Measurements from ENCODE around the gene DRC7.
"Not testable (repeated sequence)": the region's sequence is repeated elsewhere in the genome, so short reads cannot be mapped to it uniquely, and the experiment has no call there.

Gene DRC7

GRCh38 chr16:57660715-57661463, 33.7 kb upstream of the DRC7 start:
- DNase-seq (ENCODE audit: low read depth in 1 of 2, low spot score in 1 of 2): no peak

GRCh38 chr16:57661510-57661909, 33.1 kb upstream of the DRC7 start:
- no peak for DNase-seq (ENCODE audit: low read depth in 1 of 2, low spot score in 1 of 2)

DNA sequence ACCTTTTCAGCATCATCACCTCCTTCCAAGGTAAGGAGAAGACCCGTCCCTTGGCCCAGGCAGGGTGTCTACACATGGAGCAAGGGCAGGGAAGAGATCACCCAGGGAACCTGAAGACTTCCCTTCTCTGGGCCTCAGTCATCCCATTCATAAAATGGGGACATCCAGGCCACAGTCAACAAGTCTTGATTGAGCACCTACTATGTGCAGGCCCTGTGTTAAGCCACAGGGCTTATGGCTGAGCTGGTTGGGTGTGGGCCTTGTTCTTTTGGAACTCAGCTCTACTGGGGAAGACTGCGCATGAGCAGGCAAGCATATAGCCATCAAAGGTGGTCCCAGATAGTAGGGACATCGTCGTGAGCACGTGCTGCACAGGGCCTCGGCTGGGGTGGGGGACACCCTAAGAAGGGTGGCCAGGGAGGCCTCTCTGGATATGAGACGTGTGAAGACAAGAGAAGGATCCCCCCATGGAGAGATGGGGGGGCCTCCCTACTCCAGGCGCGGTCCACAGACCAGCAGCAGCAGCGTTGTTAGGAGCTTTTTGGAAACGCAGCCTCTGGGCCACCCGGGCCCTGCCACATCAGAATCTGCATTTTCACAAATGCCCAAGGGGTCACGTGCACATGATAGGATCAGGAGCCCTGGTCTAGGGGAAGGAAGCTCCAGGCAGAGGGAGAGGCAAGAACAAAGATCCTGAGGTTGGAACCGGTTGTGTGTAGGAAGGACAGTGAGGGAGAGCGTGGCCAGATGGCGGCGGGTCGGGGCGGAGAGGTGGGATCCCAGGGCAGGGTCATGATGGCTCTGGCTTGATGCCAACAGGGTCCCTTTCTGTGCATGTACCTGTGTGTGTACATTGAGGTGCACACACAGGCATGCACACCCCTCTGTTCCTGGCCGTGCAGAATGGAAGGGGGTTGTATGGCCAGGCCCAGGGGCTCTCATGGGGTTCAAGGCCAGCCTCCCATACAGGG, 32.4 kb upstream of the DRC7 start:
- DNase-seq (ENCODE audit: low read depth in 1 of 2, low spot score in 1 of 2): no peak

GRCh38 chr16:57663436-57663835, 31.2 kb upstream of the DRC7 start:
- no peak for DNase-seq (ENCODE audit: low read depth in 1 of 2, low spot score in 1 of 2)

DNA sequence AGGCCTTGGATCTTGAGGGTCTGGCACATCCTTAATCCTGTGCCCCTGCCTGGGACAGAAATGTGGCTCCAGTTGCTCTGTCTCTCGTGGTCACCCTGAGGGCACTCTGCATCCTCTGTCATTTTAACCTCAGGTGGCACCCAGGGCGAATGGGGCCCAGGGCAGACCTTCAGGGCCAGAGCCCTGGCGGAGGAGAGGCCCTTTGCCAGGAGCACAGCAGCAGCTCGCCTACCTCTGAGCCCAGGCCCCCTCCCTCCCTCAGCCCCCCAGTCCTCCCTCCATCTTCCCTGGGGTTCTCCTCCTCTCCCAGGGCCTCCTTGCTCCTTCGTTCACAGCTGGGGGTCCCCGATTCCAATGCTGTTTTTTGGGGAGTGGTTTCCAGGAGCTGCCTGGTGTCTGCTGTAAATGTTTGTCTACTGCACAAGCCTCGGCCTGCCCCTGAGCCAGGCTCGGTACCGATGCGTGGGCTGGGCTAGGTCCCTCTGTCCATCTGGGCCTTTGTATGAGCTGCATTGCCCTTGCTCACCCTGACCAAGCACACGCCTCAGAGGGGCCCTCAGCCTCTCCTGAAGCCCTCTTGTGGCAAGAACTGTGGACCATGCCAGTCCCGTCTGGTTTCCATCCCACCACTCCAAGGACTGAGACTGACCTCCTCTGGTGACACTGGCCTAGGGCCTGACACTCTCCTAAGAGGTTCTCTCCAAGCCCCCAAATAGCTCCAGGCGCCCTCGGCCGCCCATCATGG, 30.5 kb upstream of the DRC7 start:
- no peak for DNase-seq (ENCODE audit: low read depth in 1 of 2, low spot score in 1 of 2)

- no peak for DNase-seq (ENCODE audit: low read depth in 1 of 2, low spot score in 1 of 2)
Observed at GRCh38 chr16:57664662-57665025, 30.0 kb upstream of the DRC7 start.

- DNase-seq (ENCODE audit: low read depth in 1 of 2, low spot score in 1 of 2): no peak
Observed at GRCh38 chr16:57665541-57665940, 29.1 kb upstream of the DRC7 start.

GRCh38 chr16:57666353-57667047, 28.1 kb upstream of the DRC7 start:
- no peak for DNase-seq (ENCODE audit: low read depth in 1 of 2, low spot score in 1 of 2)

GRCh38 chr16:57667048-57667525, 27.5 kb upstream of the DRC7 start:
- no peak for DNase-seq (ENCODE audit: low read depth in 1 of 2, low spot score in 1 of 2)

GRCh38 chr16:57667526-57668262, 26.9 kb upstream of the DRC7 start:
- no peak for DNase-seq (ENCODE audit: low read depth in 1 of 2, low spot score in 1 of 2)

DNA sequence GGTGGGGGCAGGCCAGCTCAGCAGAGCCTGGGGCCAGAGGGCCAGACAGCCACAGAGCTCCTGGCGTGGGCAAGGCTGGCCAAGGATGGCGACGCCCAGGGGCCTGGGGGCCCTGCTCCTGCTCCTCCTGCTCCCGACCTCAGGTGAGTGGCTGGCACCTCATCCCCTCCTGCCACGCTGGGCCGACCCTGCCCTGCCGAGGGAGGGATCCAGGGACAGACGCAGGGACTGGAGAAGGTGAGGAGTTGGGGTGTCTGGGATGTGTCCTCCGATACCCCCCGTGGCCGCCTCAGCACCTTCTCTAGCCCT, 26.4 kb upstream of the DRC7 start, which contains the start of gene ADGRG3:
Gene ADGRG3 (plus strand): TSS at position 44 of the 309 bp plus-strand sequence. CDS start 42 bp downstream, at position 86.
- no peak for DNase-seq (ENCODE audit: low read depth in 1 of 2, low spot score in 1 of 2)

- no peak for DNase-seq (ENCODE audit: low read depth in 1 of 2, low spot score in 1 of 2)
Observed at GRCh38 chr16:57668630-57669475, 25.8 kb upstream of the DRC7 start.

DNA sequence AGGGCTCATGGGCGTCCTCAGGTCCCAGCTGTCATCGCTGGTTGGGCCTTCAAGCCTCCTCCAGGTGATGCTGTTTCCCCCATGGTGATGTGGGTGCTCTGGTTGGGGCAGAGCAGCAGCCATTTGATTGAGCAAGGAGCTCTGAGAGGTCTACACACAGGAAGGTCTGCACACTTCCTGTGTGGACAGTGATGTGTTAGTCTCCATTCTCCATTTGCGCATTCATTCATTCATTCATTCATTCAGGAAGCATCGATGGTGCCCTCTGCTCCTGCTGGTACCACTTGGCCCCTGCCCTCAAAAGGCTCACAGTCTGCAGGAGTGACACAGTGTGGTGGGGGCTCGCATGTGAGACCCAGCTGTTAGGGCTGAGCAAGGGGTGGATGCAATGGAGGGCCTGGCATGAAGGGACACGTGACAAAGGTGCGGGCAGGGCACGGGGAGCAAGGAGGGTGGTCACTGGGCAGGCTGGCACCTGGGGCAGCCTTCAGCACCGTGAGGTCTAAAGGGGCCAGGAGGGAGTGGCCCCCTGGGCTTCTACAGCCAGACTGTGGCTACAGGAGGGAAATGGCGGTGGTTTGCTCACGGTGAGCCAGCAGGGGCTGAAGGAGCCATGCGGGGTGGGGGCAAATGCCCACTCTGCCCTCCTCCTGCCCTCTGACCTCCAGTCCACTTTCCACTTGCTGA, 25.0 kb upstream of the DRC7 start:
- no peak for DNase-seq (ENCODE audit: low read depth in 1 of 2, low spot score in 1 of 2)

DNA sequence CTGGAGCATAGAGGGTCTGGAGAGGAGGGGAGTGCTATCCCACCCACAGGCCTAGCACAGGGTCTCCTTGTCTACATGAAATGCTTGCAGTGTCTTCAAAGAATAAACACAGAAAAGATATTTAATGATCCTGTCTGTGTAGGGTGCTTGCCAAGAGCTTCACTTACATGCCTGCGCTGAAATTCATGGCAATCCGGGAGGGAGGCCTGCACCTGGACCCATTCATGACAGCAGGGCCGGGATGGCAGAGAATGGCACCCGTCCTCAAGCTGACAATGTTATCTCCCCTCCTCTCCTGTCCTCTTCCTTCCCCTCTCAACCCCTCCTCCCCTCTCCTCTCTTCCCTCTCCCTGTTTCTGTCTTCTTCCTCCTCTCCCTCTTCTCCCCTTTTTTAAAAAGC, 24.4 kb upstream of the DRC7 start:
- DNase-seq (ENCODE audit: low read depth in 1 of 2, low spot score in 1 of 2): no peak

DNA sequence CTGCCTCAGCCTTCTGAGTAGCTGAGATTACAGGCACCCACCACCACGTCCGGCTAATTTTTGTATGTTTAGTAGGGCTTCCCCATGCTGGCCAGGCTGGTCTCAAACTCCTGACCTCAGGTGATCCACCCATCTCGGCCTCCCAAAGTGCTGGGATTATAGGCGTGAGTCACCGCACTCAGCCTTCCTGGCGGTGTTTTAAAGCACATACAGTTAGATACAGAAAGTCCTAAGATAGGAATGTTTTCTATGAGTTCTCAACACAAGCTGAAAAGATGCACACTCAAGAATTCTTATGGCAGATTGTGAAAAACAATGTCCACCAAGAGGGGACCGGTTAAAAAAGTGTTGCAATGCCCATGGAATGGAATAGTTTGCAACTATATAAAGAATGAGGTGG, 23.2 kb upstream of the DRC7 start:
- not testable (repeated sequence) for DNase-seq (ENCODE audit: low read depth in 1 of 2, low spot score in 1 of 2)

GRCh38 chr16:57672416-57672815, 22.2 kb upstream of the DRC7 start:
- DNase-seq (ENCODE audit: low read depth in 1 of 2, low spot score in 1 of 2): no peak

- DNase-seq (ENCODE audit: low read depth in 1 of 2, low spot score in 1 of 2): no peak
Observed at GRCh38 chr16:57672824-57673223, 21.8 kb upstream of the DRC7 start.

GRCh38 chr16:57675741-57676551, 18.7 kb upstream of the DRC7 start:
- no peak for DNase-seq (ENCODE audit: low read depth in 1 of 2, low spot score in 1 of 2)

Measured in activated T-helper 1 cell treated with anti-CD3 and anti-CD28 coated beads, Interleukin-2, amount 50 U/mL, for 16 hours (primary cell).